Smooth muscle cell (in vitro differentiated cells): ENCODE measurements around the gene CCAR1. TPM values are rescaled to one million over a fixed set of nuclear protein-coding genes. Genes with fewer than 3 reads are reported as not detected.
A peak's percentile ranks its signal among the peaks of the same experiment; 100 is the strongest.

Experiments
- DNase-seq: peaks from one replicate; lab custom pipeline; 2025; ENCODE audit not compliant: unreplicated experiment; lab: John Stamatoyannopoulos, UW
- H2AFZ ChIP-seq: fragments of 200-600 bp; sonication (generic); 2 replicates; pipeline ENCODE4 v1.6.0; 2016; ENCODE audit warnings: antibody characterized with exemption, low read depth, mild to moderate bottlenecking
- H3F3A ChIP-seq: fragments of 200-600 bp; sonication (generic); 2 replicates; pipeline ENCODE4 v1.6.0; 2017; ENCODE audit warnings: antibody characterized with exemption, low read depth
- H3K27ac ChIP-seq: fragments of 200-600 bp; sonication (generic); 2 replicates; pipeline ENCODE4 v1.5.1; 2016; ENCODE audit warnings: low read depth, mild to moderate bottlenecking
- H3K27me3 ChIP-seq: fragments of 200-600 bp; sonication (generic); 2 replicates; pipeline ENCODE4 v1.6.1; 2016; ENCODE audit warnings: low read depth, mild to moderate bottlenecking
- H3K36me3 ChIP-seq: fragments of 200-600 bp; sonication (generic); 2 replicates; pipeline ENCODE4 v1.5.1; 2016; ENCODE audit warnings: low read depth
- H3K4me1 ChIP-seq: fragments of 200-600 bp; sonication (generic); 2 replicates; pipeline ENCODE4 v1.5.1; 2016; ENCODE audit warnings: low read depth
- H3K4me2 ChIP-seq: fragments of 200-600 bp; sonication (generic); 2 replicates; pipeline ENCODE4 v1.6.0; 2016; ENCODE audit warnings: mild to moderate bottlenecking
- H3K4me3 ChIP-seq: fragments of 200-600 bp; sonication (generic); 2 replicates; pipeline ENCODE4 v1.5.1; 2016; ENCODE audit warnings: mild to moderate bottlenecking
- H3K79me2 ChIP-seq: fragments of 200-600 bp; sonication (generic); 2 replicates; pipeline ENCODE4 v1.6.0; 2016; ENCODE audit warnings: low read depth, mild to moderate bottlenecking
- H3K9ac ChIP-seq: fragments of 200-600 bp; sonication (generic); 2 replicates; pipeline ENCODE4 v1.6.0; 2016; ENCODE audit warnings: low read depth
- H3K9me3 ChIP-seq: fragments of 200-600 bp; sonication (generic); replicated peaks from 2 replicates; pipeline ENCODE4 v1.5.1; 2016; ENCODE audit warnings: low read depth
- H4K20me1 ChIP-seq: fragments of 200-600 bp; sonication (generic); 2 replicates; pipeline ENCODE4 v1.6.0; 2016; ENCODE audit warnings: low read depth
- CTCF ChIP-seq: fragments of 200-600 bp; sonication (generic); IDR thresholded peaks from 2 replicates; pipeline ENCODE4 v1.5.1; 2017; ENCODE audit warnings: borderline replicate concordance, mild to moderate bottlenecking, antibody characterized with exemption; ENCODE audit not compliant: insufficient read depth, poor library complexity, severe bottlenecking
- WGBS: methylation state at CpG from one replicate; pipeline ENCODE4 v1.1.7; 2016; ENCODE audit warnings: low lambda C conversion rate; 5-methylcytosine and 5-hydroxymethylcytosine counted together
- polyA plus RNA-seq: library from polyadenylated mRNA; unstranded; fragments of >200 nt; fragmentation: Nextera tagmentation; extraction: Ambion mirVana; gene quantifications from 2 replicates; pipeline ENCODE4 v1.2.1, GENCODE V29; 2016
- total RNA-seq: library from RNA; depleted of rRNA; stranded (reverse); fragments of >200 nt; gene quantifications from 2 replicates; pipeline ENCODE4 v1.2.3, GENCODE V29; 2014

CCAR1 gene
- total RNA-seq: 48.7 and 53.1 TPM in 2 replicates
- polyA plus RNA-seq: 51.4 and 57.9 TPM in 2 replicates

DNA sequence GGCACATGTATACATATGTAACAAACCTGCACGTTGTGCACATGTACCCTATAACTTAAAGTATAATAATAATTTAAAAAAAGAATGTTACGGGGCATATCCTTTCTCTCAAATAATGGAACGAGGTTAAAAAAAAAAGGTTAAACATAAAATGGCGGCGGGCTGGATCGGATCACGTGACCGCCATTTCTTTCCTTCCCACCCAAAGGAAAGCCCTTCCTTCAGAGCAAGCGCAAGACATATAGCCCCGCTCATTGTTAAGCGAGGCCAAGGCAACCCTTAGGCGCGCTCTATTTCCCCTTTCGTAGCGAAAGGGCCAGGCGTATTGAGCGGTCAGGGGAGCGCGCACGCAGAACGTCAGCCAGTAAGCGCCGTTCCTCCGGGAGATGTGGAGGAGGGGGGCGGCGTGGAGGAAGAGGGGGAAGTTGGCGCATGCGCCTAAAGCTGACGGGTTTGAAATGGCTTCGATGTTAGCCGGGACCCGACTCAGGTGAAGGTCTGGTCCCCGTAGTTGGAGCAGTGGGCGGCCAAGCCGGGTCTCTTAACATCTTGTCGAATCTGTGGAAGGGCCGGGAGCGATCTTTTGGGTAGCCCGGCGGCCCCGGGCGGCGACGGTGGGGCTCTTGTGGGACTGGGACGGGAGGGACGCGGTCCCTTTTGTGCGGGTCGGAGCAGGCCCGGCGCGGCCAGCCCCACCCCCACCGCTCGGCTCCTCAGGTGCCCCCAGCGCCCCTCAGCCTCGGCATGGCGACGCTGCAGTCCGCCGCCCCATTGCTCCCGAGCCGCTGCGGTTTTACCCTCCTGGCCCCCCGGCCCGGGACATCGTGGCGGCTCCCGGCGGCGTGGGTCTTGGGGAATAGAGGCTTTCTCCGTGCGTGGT is at the start of gene CCAR1:
Gene CCAR1, plus strand, starts transcription at position 447 of the 880 bp plus-strand sequence. CDS start 1,266 bp downstream, outside the sequence.
- Histone ChIP-seq H3K9me3 (no peaks in the 10 kb centered on the region), H3K4me3 (peak within 1 kb of the TSS; percentile 99), H3K36me3 (no peaks in the 10 kb centered on the region), H4K20me1 (peaks cover 3% of the 10 kb centered on the region), H3K9ac (peak within 1 kb of the TSS; percentile 98), H3K4me2 (peak within 1 kb of the TSS; percentile 96), H3K27me3 (no peaks in the 10 kb centered on the region), H2AFZ (peak within 1 kb of the TSS; percentile 97), H3K79me2 (peaks cover 39% of the 10 kb centered on the region), H3F3A (no peaks in the 10 kb centered on the region), H3K27ac (peak within 1 kb of the TSS; percentile 94), H3K4me1 (peaks cover 11% of the 10 kb centered on the region)
- WGBS: 2% methylated on average over 51 of the region's 72 CpGs
- no peak for TF ChIP-seq CTCF
- peak; percentile 84 for DNase-seq

DNA sequence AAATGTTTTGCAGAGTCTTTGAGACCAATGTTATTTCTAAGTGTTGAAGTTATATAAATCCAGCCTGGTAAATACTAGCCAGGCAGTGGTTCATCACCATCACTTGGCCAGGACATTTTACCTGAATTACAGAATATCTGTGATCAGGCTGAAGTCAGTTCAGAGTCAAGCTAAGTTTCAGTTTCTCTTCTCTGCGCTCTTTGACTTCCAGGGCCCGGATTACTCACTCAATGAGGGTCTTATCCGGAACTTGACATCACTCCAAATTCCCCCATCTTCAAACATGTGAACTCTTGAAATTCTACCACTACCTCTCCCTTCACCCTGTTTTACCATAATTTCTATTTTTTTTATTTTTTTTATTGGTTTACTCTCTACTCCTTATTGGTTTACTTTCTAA is 36.6 kb upstream of the CCAR1 start:
- 97% methylated on average over 3 of the region's 3 CpGs for WGBS
- no peaks in the 10 kb centered on the region for H3K9me3 ChIP-seq

DNA sequence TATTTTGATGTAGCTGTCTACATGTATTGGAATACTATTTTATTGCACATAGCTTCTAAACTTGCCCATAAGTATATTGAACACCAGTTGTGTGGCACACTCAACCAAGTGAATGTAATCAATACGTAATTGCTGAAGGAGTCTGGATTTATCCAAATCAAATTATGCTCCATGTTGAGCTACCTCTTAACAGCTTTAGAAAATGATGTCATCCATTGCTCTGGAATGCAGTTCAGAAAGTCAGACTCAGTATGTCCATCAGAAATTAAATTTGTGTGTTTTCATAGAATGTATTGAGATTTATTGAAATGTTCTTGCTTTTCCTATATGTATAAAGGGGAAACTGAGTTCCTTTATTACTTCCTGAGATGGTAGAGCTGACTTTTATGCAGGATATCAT is 25.0 kb upstream of the CCAR1 start:
- no peaks in the 10 kb centered on the region for H4K20me1 ChIP-seq
- H3K27ac ChIP-seq: no peak overlapping the region
- no peaks in the 10 kb centered on the region for H3K9me3 ChIP-seq
- 95% methylated on average over 1 of the region's 1 CpG for WGBS
- no peaks in the 10 kb centered on the region for H3F3A ChIP-seq
- H3K36me3 ChIP-seq: peaks cover 7% of the 10 kb centered on the region
- DNase-seq: no peak
- no peaks in the 10 kb centered on the region for H3K27me3 ChIP-seq
- H3K4me2 ChIP-seq: no peak overlapping the region
- no peaks in the 10 kb centered on the region for H3K79me2 ChIP-seq
- H3K9ac ChIP-seq: no peak overlapping the region
- no peaks in the 10 kb centered on the region for H3K4me1 ChIP-seq
- no peak overlapping the region for H2AFZ ChIP-seq
- H3K4me3 ChIP-seq: no peak overlapping the region
- TF ChIP-seq CTCF: no peak

More for the DNA sequence above, 36.6 kb upstream of the CCAR1 start:
- Histone ChIP-seq H3K4me2 (no peak overlapping the region), H3K27me3 (no peaks in the 10 kb centered on the region), H3K9ac (no peak overlapping the region), H3K79me2 (no peaks in the 10 kb centered on the region), H3K36me3 (peaks cover 10% of the 10 kb centered on the region), H3K4me1 (no peaks in the 10 kb centered on the region), H3K27ac (no peak overlapping the region), H2AFZ (no peak overlapping the region), H3F3A (no peaks in the 10 kb centered on the region), H3K4me3 (no peak overlapping the region), H4K20me1 (no peaks in the 10 kb centered on the region)
- no peak for DNase-seq
- TF ChIP-seq CTCF: no peak
